Upper lobe of left lung (tissue), 6 donors: ENCODE results near the gene ATP11A. TPM values are rescaled to one million over a fixed set of nuclear protein-coding genes. Genes with fewer than 3 reads are reported as not detected.
A peak's percentile ranks its signal among the peaks of the same experiment; 100 is the strongest.

Source experiments
- ATAC-seq, 2 donors: fragments of 200-7000 bp; cut with Tn5 transposase; one replicate each; pipeline ENCODE4 v1.9.1; 2022; ENCODE audit warnings: mild to moderate bottlenecking in 2 of 2, moderate library complexity in 2 of 2; ENCODE audit not compliant: low FRiP score in 2 of 2
- DNase-seq, 2 donors: peaks; one replicate each; pipeline ENCODE4 v3.0.0-alpha.2; 2019 to 2020
- H3K27ac ChIP-seq, 4 donors: fragments of 200-600 bp; sonication (generic); one replicate each; pipeline ENCODE4 v1.5.1; 2016 to 2019
- H3K27me3 ChIP-seq, 4 donors: fragments of 200-600 bp; sonication (generic); one replicate each; pipeline ENCODE4 v1.5.1; 2017 to 2019
- H3K36me3 ChIP-seq, 4 donors: fragments of 200-600 bp; sonication (generic); one replicate each; pipeline ENCODE4 v1.5.1; 2016 to 2019
- H3K4me1 ChIP-seq, 4 donors: fragments of 200-600 bp; sonication (generic); one replicate each; pipeline ENCODE4 v1.5.1; 2018 to 2019
- H3K4me3 ChIP-seq, 4 donors: fragments of 200-600 bp; sonication (generic); one replicate each; pipeline ENCODE4 v1.5.1; 2017 to 2019; ENCODE audit warnings: mild to moderate bottlenecking in 2 of 4, moderate library complexity in 1 of 4
- H3K9me3 ChIP-seq, 4 donors: fragments of 200-600 bp; sonication (generic); one replicate each; pipeline ENCODE4 v1.5.1; 2018 to 2019
- EP300 ChIP-seq, 4 donors: sonication (generic); formaldehyde crosslinking; IDR thresholded peaks; one replicate each; pipeline ENCODE4 v1.5.1; 2017; ENCODE audit warnings: antibody characterized with exemption in 4 of 4, control low read depth in 2 of 4
- POLR2A ChIP-seq, 4 donors: fragments of 450-650 bp; IDR thresholded peaks; one replicate each; pipeline ENCODE4 v1.5.1; 2016 to 2017; ENCODE audit warnings: antibody characterized with exemption in 4 of 4, mild to moderate bottlenecking in 2 of 4
- POLR2AphosphoS5 ChIP-seq, 2 donors: sonication (generic); formaldehyde crosslinking; IDR thresholded peaks; one replicate each; pipeline ENCODE4 v1.5.1; 2017; ENCODE audit warnings: antibody characterized with exemption in 2 of 2
- WGBS, 2 donors: methylation state at CpG; one replicate each; pipeline ENCODE4 v1.1.5; 2017 to 2018; 5-methylcytosine and 5-hydroxymethylcytosine counted together
- total RNA-seq, 6 donors: library from RNA; depleted of rRNA in 4 of 6; stranded (reverse); fragments of >200 nt in 4 of 6; gene quantifications; one replicate each; pipeline versions ENCODE4 v1.1.0 to v1.2.1, GENCODE V29; 2016 to 2021
- TF ChIP-seq, protein P1 (sequence below), 6 experiments: fragments of 450-650 bp in 4 of 6; fragments of 200-600 bp in 2 of 6; sonication (generic) in 2 of 6; IDR thresholded peaks; one replicate each; pipeline ENCODE4 v1.5.1; 2016 to 2019; ENCODE audit warnings: antibody characterized with exemption in 6 of 6
- donor health status: DM: no; HTN: no; CAD: no; lungs with moderate emphysema.
- donor health status: DM: no; HTN: yes; CAD: no; lungs with severe emphysema.

Gene ATP11A
- total RNA-seq, 6 donors from 2014 or later, result 159 to 285 (median 260) TPM

DNA sequence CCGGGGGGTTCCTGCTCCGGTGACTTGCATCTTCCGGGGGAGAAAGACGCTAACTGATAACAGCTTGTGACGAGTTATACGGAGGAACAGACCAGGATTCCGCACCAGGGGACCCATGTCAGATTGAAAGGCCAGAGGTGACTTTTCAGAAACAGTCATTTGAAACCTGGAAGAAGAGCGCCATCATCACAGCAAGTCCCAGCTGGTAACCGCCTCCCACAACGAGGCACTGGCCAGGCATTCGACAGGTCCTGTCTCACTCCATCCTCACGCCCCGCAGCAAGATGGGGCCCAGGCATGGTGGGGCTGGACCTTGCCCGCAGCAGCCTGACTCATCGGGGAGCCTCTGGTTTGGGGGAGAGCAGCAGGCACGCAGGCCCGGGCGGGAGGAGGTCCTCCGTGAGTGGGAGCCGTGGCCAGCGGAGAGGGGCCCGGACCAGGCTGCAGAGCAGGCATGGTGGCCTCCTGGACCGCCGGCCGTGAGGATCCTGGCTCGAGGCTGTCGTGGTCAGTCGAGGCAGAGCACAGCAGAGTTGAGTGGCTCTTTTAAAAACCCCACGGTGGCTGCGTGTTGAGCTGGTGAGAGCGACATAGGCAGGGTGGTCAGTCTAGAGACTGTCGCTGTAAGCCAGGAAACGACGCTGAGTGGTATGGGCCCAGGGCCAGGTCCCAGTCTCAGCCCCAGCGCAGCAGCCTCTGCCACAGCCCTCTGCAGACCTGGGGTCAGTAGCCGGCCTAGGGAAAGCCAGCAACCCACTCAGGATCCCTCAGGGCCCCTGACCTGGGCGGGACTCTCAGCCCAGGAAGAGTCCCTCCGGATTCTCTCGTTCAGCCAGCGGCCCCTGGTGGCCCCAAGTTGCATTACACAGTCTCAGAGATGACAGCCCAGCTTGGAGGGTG lies 184.3 kb downstream of the ATP11A start:
- ATAC-seq (peak; percentile 89 to 92), DNase-seq (peak; percentile 77 to 84)
- 46 to 56% methylated on average over 34 to 37 of the region's 40 CpGs for WGBS, 2 donors
- no peaks in the 10 kb centered on the region for H3K9me3 ChIP-seq
- peak overlapping the region in 1 of 4 donors; percentile 13 for H3K4me3 ChIP-seq
- H3K27ac ChIP-seq, result peak overlapping the region; percentile 20 to 65 (median 40)
- no peaks in the 10 kb centered on the region for H3K27me3 ChIP-seq
- TF ChIP-seq, protein P1, sequence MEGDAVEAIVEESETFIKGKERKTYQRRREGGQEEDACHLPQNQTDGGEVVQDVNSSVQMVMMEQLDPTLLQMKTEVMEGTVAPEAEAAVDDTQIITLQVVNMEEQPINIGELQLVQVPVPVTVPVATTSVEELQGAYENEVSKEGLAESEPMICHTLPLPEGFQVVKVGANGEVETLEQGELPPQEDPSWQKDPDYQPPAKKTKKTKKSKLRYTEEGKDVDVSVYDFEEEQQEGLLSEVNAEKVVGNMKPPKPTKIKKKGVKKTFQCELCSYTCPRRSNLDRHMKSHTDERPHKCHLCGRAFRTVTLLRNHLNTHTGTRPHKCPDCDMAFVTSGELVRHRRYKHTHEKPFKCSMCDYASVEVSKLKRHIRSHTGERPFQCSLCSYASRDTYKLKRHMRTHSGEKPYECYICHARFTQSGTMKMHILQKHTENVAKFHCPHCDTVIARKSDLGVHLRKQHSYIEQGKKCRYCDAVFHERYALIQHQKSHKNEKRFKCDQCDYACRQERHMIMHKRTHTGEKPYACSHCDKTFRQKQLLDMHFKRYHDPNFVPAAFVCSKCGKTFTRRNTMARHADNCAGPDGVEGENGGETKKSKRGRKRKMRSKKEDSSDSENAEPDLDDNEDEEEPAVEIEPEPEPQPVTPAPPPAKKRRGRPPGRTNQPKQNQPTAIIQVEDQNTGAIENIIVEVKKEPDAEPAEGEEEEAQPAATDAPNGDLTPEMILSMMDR (IDR thresholded peaks at IDR 0.05), result peak; percentile 84 to 98 (median 90)
- TF ChIP-seq EP300 (IDR thresholded peaks at IDR 0.05) (no peak), POLR2AphosphoS5 (IDR thresholded peaks at IDR 0.05) (no peak), POLR2A (IDR thresholded peaks at IDR 0.05) (no peak)
- peaks cover 0 to 11% (median 5%) of the 10 kb centered on the region in 4 donors for H3K4me1 ChIP-seq
- peaks cover 3 to 69% (median 50%) of the 10 kb centered on the region in 4 donors for H3K36me3 ChIP-seq

DNA sequence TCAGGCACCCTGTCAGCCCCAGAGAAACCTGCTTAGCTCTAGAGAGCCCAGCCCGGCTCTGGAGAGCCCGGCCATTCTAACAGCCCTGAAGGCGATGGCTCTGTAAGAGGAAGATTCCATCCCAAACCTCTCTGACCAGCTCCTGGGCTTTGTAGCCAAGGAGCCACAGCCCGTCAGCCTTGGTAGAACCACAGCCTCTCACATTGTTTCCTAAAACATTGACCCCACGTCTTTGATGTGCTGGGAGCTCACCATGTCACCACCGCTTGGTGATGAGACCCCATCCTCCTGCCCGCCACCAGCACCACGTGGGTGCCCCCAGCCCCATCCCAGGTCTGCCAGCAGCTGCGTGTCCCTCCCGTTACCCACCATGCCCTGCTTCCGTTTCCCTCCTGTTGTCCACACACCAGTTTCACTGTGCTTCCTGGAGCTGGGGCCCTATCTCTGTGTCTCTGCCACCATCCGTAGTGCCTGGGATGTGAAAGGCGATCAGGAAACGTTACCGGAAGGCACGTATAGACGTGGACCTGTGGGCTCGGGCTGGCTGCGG lies 185.0 kb downstream of the ATP11A start:
- Histone ChIP-seq H3K27me3 (no peaks in the 10 kb centered on the region), H3K4me3 (no peak overlapping the region), H3K4me1 (peaks cover 0 to 11% (median 5%) of the 10 kb centered on the region in 4 donors), H3K27ac (peak overlapping the region in 1 of 4 donors; percentile 24), H3K9me3 (no peaks in the 10 kb centered on the region), H3K36me3 (peaks cover 3 to 69% (median 53%) of the 10 kb centered on the region in 4 donors)
- ATAC-seq (peak in 1 of 2 donors; percentile 2), DNase-seq (no peak)
- 81 to 90% methylated on average over 16 to 19 of the region's 19 CpGs for WGBS, 2 donors
- no peak for TF ChIP-seq EP300 (IDR thresholded peaks at IDR 0.05)
- no peak for TF ChIP-seq POLR2AphosphoS5 (IDR thresholded peaks at IDR 0.05)
- TF ChIP-seq, protein P1 (IDR thresholded peaks at IDR 0.05), result no peak
- TF ChIP-seq POLR2A (IDR thresholded peaks at IDR 0.05), result no peak

DNA sequence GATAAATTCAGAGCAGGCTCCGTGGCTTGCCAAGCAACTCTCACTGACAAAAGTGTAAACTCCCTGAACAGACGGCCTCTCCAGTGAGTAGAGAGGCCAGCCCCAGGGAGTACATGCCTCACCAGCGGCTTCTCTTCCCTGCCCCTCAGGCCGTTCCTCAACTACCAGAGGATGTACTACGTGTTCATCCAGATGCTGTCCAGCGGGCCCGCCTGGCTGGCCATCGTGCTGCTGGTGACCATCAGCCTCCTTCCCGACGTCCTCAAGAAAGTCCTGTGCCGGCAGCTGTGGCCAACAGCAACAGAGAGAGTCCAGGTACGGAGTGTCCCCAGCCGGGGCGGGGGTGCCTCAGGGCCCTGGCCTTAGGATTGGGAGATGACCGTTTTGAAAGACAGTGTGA lies 185.8 kb downstream of the ATP11A start:
- H3K4me3 ChIP-seq, result no peak overlapping the region
- H3K4me1 ChIP-seq, result peaks cover 0 to 11% (median 5%) of the 10 kb centered on the region in 4 donors
- no peak for ATAC-seq
- peaks cover 9 to 76% (median 59%) of the 10 kb centered on the region in 4 donors for H3K36me3 ChIP-seq
- no peaks in the 10 kb centered on the region for H3K9me3 ChIP-seq
- no peak for TF ChIP-seq POLR2A (IDR thresholded peaks at IDR 0.05)
- 86 to 90% methylated on average over 14 to 15 of the region's 15 CpGs for WGBS, 2 donors
- DNase-seq, result no peak
- no peak overlapping the region for H3K27ac ChIP-seq
- no peaks in the 10 kb centered on the region for H3K27me3 ChIP-seq

DNA sequence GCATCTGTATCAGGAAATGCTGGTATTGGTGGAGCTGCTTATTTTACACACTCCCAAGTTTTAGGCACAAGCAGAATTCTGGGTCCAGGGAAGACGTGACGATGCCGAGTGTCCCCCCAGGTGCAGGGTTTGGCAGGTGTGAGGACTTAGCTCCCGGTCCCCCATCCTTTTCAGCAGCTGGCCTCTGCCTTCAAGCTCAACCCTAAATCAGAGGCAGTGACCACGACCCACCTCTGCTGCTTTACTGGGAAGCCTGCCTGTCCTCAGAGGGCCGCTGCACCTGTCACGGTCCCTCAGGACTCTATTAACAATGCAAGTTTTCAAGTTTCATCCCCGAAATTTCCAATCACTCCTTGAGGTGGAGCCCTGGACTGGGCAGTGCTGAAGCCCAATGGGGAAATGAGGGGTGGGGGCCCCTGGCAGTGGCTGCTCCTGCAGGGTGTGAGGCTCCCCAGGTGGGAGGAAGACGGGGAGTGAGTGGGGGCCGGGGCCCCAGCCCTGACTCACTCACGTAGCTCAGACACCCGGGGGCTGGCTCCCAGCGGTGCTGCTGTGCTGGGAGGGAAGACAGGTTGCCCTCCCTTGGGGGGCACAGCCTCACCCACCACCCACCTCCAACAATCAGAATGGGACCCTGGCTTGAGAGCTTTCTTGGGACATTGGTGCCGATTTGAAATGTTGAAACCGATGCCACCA lies 186.6 kb downstream of the ATP11A start:
- DNase-seq (peak in 1 of 2 donors; percentile 7), ATAC-seq (no peak)
- Histone ChIP-seq H3K4me1 (peaks cover 0 to 11% (median 5%) of the 10 kb centered on the region in 4 donors), H3K36me3 (peaks cover 12 to 84% (median 65%) of the 10 kb centered on the region in 4 donors), H3K9me3 (no peaks in the 10 kb centered on the region), H3K4me3 (no peak overlapping the region), H3K27ac (no peak overlapping the region), H3K27me3 (no peaks in the 10 kb centered on the region)
- 80% methylated on average over 10 to 14 of the region's 15 CpGs for WGBS, 2 donors
- TF ChIP-seq POLR2AphosphoS5 (IDR thresholded peaks at IDR 0.05), result no peak
- TF ChIP-seq POLR2A (IDR thresholded peaks at IDR 0.05), result no peak
- TF ChIP-seq EP300 (IDR thresholded peaks at IDR 0.05), result no peak
- TF ChIP-seq, protein P1 (IDR thresholded peaks at IDR 0.05), result no peak

DNA sequence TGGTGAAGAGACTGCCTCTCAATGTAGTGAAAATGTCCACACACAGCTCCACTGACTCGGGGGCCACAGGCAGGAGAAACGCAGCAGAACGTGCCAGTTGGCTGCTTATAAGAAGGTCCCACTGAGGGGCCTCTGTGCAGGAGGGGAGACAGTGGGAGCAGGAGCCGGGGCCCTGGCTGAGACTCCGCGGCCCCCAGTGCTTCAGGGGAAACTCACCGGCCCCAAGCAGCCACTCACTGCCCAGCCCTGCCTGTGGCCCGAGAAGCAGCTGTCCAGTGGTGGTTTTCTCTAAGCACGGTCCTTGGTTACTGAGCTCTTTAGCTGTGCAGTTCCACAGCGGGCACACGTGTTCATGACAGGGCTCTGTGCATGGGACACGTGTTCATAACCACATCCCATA lies 187.2 kb downstream of the ATP11A start:
- peak in 1 of 2 donors; percentile 17 for DNase-seq
- Histone ChIP-seq H3K36me3 (peaks cover 12 to 85% (median 67%) of the 10 kb centered on the region in 4 donors), H3K4me3 (no peak overlapping the region), H3K9me3 (no peaks in the 10 kb centered on the region), H3K27me3 (no peaks in the 10 kb centered on the region), H3K4me1 (peaks cover 0 to 11% (median 5%) of the 10 kb centered on the region in 4 donors), H3K27ac (no peak overlapping the region)
- ATAC-seq, result no peak
- no peak for TF ChIP-seq POLR2AphosphoS5 (IDR thresholded peaks at IDR 0.05)
- TF ChIP-seq, protein P1 (IDR thresholded peaks at IDR 0.05), result no peak
- TF ChIP-seq EP300 (IDR thresholded peaks at IDR 0.05), result no peak
- TF ChIP-seq POLR2A (IDR thresholded peaks at IDR 0.05), result no peak
- 93 to 97% methylated on average over 5 to 12 of the region's 12 CpGs for WGBS, 2 donors
